GM12878 (cell line): ENCODE data around the gene ANKRD7. TPM values are rescaled to one million over a fixed set of nuclear protein-coding genes. Genes with fewer than 3 reads are reported as not detected.
A peak's percentile ranks its signal among the peaks of the same experiment; 100 is the strongest.

Experiments used
- ATAC-seq: fragments of 200-7000 bp; cut with Tn5 transposase; 3 replicates; pipeline ENCODE4 v1.9.1; 2020; ENCODE audit warnings: mild to moderate bottlenecking, moderate library complexity
- BruUV-seq: library from RNA; stranded (reverse); fragments of 400-500 nt; replicated peaks from 2 replicates; lab custom pipeline; 2021; lab: Mats Ljungman, UMichigan
- CTCF ChIA-PET: fragments of 300-600 bp; sonication (Branson Sonifier 250); formaldehyde crosslinking; extraction: SDS; loops from one replicate; lab custom pipeline; 2021; ENCODE audit warnings: inconsistent platforms; lab: Yijun Ruan, JAX
- POLR2A ChIA-PET: fragments of 350-600 bp; formaldehyde crosslinking; extraction: SDS; loops from one replicate; lab custom pipeline; 2021; ENCODE audit warnings: inconsistent platforms; lab: Charles Lee
- RAD21 ChIA-PET: fragments of 300-600 bp; sonication (Branson Sonifier 250); formaldehyde crosslinking; loops from one replicate; lab custom pipeline; 2023; ENCODE audit warnings: antibody characterized with exemption; ENCODE audit not compliant: unreplicated experiment; lab: Charles Lee
- SMC1A ChIA-PET: fragments of 300-600 bp; sonication (Branson Sonifier 250); formaldehyde crosslinking; loops from one replicate; lab custom pipeline; 2023; ENCODE audit not compliant: unreplicated experiment, uncharacterized antibody; lab: Charles Lee
- DNase-seq: peaks from one replicate; pipeline ENCODE4 v3.0.0-alpha.2; 2011; ENCODE audit warnings: low read depth, low spot score
- FAIRE-seq: peaks from 3 replicates; lab custom pipeline; 2011; peaks lifted over from hg19 to GRCh38; lab: Jason Lieb, UNC
- H2AFZ ChIP-seq: 2 replicates; pipeline ENCODE4 v1.6.0; 2011; ENCODE audit warnings: low read depth, low read length, control low read depth; ENCODE audit not compliant: control insufficient read depth
- H3K27ac ChIP-seq: 2 replicates; pipeline ENCODE4 v1.5.1; 2011; ENCODE audit warnings: control low read depth; ENCODE audit not compliant: control insufficient read depth, insufficient read depth
- H3K27me3 ChIP-seq, 2 experiments: replicated peaks in 1 of 2; 2 replicates each; pipeline versions ENCODE4 v1.6.0 to v1.6.1; 2011; ENCODE audit warnings: low read length in 1 of 2; ENCODE audit not compliant: control insufficient read depth in 2 of 2, insufficient read depth in 2 of 2
- H3K36me3 ChIP-seq, 2 experiments: 2 replicates each; pipeline ENCODE4 v1.5.1; 2011; ENCODE audit warnings: low read length in 1 of 2; ENCODE audit not compliant: control insufficient read depth in 2 of 2, insufficient read depth in 2 of 2
- H3K4me1 ChIP-seq: 2 replicates; pipeline ENCODE4 v1.6.1; 2011; ENCODE audit warnings: mild to moderate bottlenecking, low read length, moderate library complexity, mixed read lengths; ENCODE audit not compliant: control insufficient read depth, insufficient read depth
- H3K4me2 ChIP-seq: 2 replicates; pipeline ENCODE4 v1.6.0; 2011; ENCODE audit warnings: control low read depth; ENCODE audit not compliant: control insufficient read depth, insufficient read depth
- H3K4me3 ChIP-seq: fragments of 200-600 bp; sonication (generic); 2 replicates; pipeline ENCODE4 v1.5.1; 2016
- H3K79me2 ChIP-seq: 2 replicates; pipeline ENCODE4 v1.6.0; 2011; ENCODE audit warnings: low read length; ENCODE audit not compliant: control insufficient read depth, insufficient read depth
- H3K9ac ChIP-seq: 2 replicates; pipeline ENCODE4 v1.8.0; 2011; ENCODE audit warnings: low read length, control low read depth, mixed read lengths; ENCODE audit not compliant: control insufficient read depth, insufficient read depth
- H3K9me3 ChIP-seq: replicated peaks from 3 replicates; pipeline ENCODE4 v1.5.1; 2011; ENCODE audit warnings: mild to moderate bottlenecking, low read length; ENCODE audit not compliant: control insufficient read depth, insufficient read depth
- H4K20me1 ChIP-seq: 2 replicates; pipeline ENCODE4 v1.6.0; 2011; ENCODE audit not compliant: control insufficient read depth, insufficient read depth
- BHLHE40 ChIP-seq, 2 experiments: fragments of 450-650 bp in 1 of 2; IDR thresholded peaks; 2 replicates each; pipeline ENCODE4 v1.6.1; 2011 to 2017; ENCODE audit warnings: low read depth in 2 of 2, borderline replicate concordance in 1 of 2, improper control_type of control experiment in 1 of 2, low read length in 1 of 2, mild to moderate bottlenecking in 1 of 2
- CHD1 ChIP-seq: IDR thresholded peaks from 2 replicates; pipeline ENCODE4 v1.6.1; 2012; ENCODE audit warnings: low read depth, low read length, improper control_type of control experiment
- EGR1 ChIP-seq, 2 experiments: IDR thresholded peaks; 1 replicate in 1 of 2; 2 replicates in 1 of 2; pipeline ENCODE4 v1.6.1; 2011 to 2012; ENCODE audit warnings: low read depth in 2 of 2, low read length in 2 of 2, borderline replicate concordance in 1 of 2, mild to moderate bottlenecking in 1 of 2, moderate library complexity in 1 of 2
- EP300 ChIP-seq, 2 experiments: fragments of 150-350 bp in 1 of 2; IDR thresholded peaks; 2 replicates each; pipeline ENCODE4 v1.6.1; 2011 to 2012; ENCODE audit warnings: low read depth in 2 of 2, low read length in 2 of 2, borderline replicate concordance in 1 of 2, improper control_type of control experiment in 1 of 2, inconsistent platforms in 1 of 2; ENCODE audit not compliant: control insufficient read depth in 1 of 2
- HDAC6 ChIP-seq: fragments of 200-600 bp; sonication (generic); IDR thresholded peaks from one replicate; pipeline ENCODE4 v1.8.0; 2017; ENCODE audit warnings: antibody characterized with exemption; ENCODE audit not compliant: unreplicated experiment
- IKZF2 ChIP-seq, 2 experiments: fragments of 450-650 bp; IDR thresholded peaks; 2 replicates each; pipeline ENCODE4 v1.6.1; 2017; ENCODE audit warnings: mild to moderate bottlenecking in 2 of 2, moderate library complexity in 2 of 2
- JUND ChIP-seq: IDR thresholded peaks from 2 replicates; pipeline ENCODE4 v1.6.1; 2012; ENCODE audit warnings: low read depth, mild to moderate bottlenecking, low read length, improper control_type of control experiment, moderate library complexity
- KAT2A ChIP-seq: conservative IDR thresholded peaks from 2 replicates; pipeline ENCODE4 v1.6.1; 2011; ENCODE audit warnings: low read depth, low read length; ENCODE audit not compliant: control insufficient read depth
- MEF2B ChIP-seq: fragments of 450-650 bp; IDR thresholded peaks from 2 replicates; pipeline ENCODE4 v1.6.1; 2018; ENCODE audit warnings: mild to moderate bottlenecking, moderate library complexity; ENCODE audit not compliant: partially characterized antibody, poor library complexity, severe bottlenecking
- NFXL1 ChIP-seq: fragments of 450-650 bp; IDR thresholded peaks from 2 replicates; pipeline ENCODE4 v1.6.1; 2017; ENCODE audit warnings: antibody characterized with exemption, mild to moderate bottlenecking, borderline replicate concordance
- NR2F1 ChIP-seq: fragments of 450-650 bp; conservative IDR thresholded peaks from 2 replicates; pipeline ENCODE4 v1.6.1; 2017; ENCODE audit warnings: mild to moderate bottlenecking
- RUNX3 ChIP-seq: IDR thresholded peaks from 2 replicates; pipeline ENCODE4 v1.6.1; 2012; ENCODE audit warnings: low read length, inconsistent platforms
- SMARCA5 ChIP-seq: fragments of 450-650 bp; IDR thresholded peaks from 2 replicates; pipeline ENCODE4 v1.6.1; 2017; ENCODE audit warnings: mild to moderate bottlenecking
- SPI1 ChIP-seq: IDR thresholded peaks from 2 replicates; pipeline ENCODE4 v1.6.1; 2011; ENCODE audit warnings: low read depth, mild to moderate bottlenecking, low read length, moderate library complexity, borderline replicate concordance; ENCODE audit not compliant: insufficient read depth
- WGBS: methylation state at CpG from one replicate; pipeline ENCODE4 v1.1.6; 2016; ENCODE audit warnings: low lambda C conversion rate; ENCODE audit not compliant: insufficient replicate concordance, insufficient coverage; ENCODE audit errors: missing lambda C conversion rate; 5-methylcytosine and 5-hydroxymethylcytosine counted together
- in situ Hi-C: fragments of 300-500 bp; cut with MboI; formaldehyde crosslinking; loops from 9 replicates; pipeline ENCODE4 v1.14.3; 2018; ENCODE audit warnings: mixed read lengths
- intact Hi-C: fragments of 100-400 bp; cut with micrococcal nuclease; formaldehyde crosslinking; loops from one replicate; pipeline ENCODE4 v1.14.2; 2022; ENCODE audit not compliant: unreplicated experiment
- polyA plus RNA-seq, 11 experiments: library from polyadenylated mRNA; depleted of rRNA in 4 of 11; unstranded in 6 of 11; stranded (reverse) in 5 of 11; fragments of >200 nt; fragmentation: Nextera tagmentation in 4 of 11; fragmentation: Illumina TruSeq in 1 of 11; extraction: Ambion mirVana in 4 of 11; extraction: Trizol in 1 of 11; gene quantifications; 1 replicate in 1 of 11; 2 replicates in 10 of 11; pipeline versions ENCODE4 v1.2.1 to v1.2.3, GENCODE V29; 2011 to 2016; ENCODE audit warnings: inconsistent platforms in 2 of 11, missing spikeins in 2 of 11, low read depth in 1 of 11
- total RNA-seq, 4 experiments: library from RNA; depleted of rRNA in 3 of 4; stranded (reverse); fragments of >200 nt in 3 of 4; fragmentation: Illumina TruSeq in 1 of 4; extraction: Trizol in 1 of 4; gene quantifications; 2 replicates each; pipeline versions ENCODE4 v1.2.1 to v1.2.3, GENCODE V29; 2013 to 2021

Gene ANKRD7
- total and polyA plus RNA-seq, 10 of the 15 experiments (the other 5 are each of a cell fraction or from before 2014, with no cell fraction given), result 0.12 to 0.46 (median 0.31) TPM; not detected in 3

- FAIRE-seq, result no peak
- WGBS, result 36% methylated on average over 1 of the region's 1 CpG
- no peak overlapping the region for H3K4me3 ChIP-seq
Measured at GRCh38 chr7:118243695-118244094, 19.2 kb downstream of the ANKRD7 start.

GRCh38 chr7:118245267-118246040 lies 20.9 kb downstream of the ANKRD7 start:
- Histone ChIP-seq H2AFZ (no peak overlapping the region), H3K27me3 (no peaks in the 10 kb centered on the region), H3K9me3 (no peaks in the 10 kb centered on the region), H3K79me2 (no peaks in the 10 kb centered on the region), H3K9ac (no peak overlapping the region), H3K36me3 (no peaks in the 10 kb centered on the region), H3K4me1 (no peaks in the 10 kb centered on the region), H3K27ac (no peak overlapping the region), H4K20me1 (no peaks in the 10 kb centered on the region), H3K4me2 (no peak overlapping the region), H3K4me3 (no peak overlapping the region)
- FAIRE-seq, result no peak
- intact Hi-C loops, result no loop called here
- BruUV-seq, result no TSS peak
- ChIA-PET SMC1A (no interaction called here), RAD21 (no interaction called here), CTCF (no interaction called here), POLR2A (no interaction called here)
- 0% methylated on average over 2 of the region's 2 CpGs for WGBS
- DNase-seq, result no peak
- peak; percentile 90 for ATAC-seq
- in situ Hi-C loops, result no loop called here
- TF ChIP-seq HDAC6 (no peak), SMARCA5 (no peak), KAT2A (no peak), IKZF2 (IDR thresholded peaks at IDR 0.05) (0 out of 4 replicates have a peak, but pooled peaks of 1 of the 2 experiments have one; percentile 16), BHLHE40 (IDR thresholded peaks at IDR 0.05; ENCODE audit: borderline replicate concordance in 1 of 2, low read depth in 2 of 2, low read length in 1 of 2) (peak in 1 of 2 experiments; percentile 13; a peak in 1 of 4 replicates), NR2F1 (peak; percentile 65), JUND (0 out of 2 replicates have a peak, but pooled peaks have one; percentile 35), RUNX3 (peak; percentile 48), SPI1 (peak; percentile 72; the same call in 1 of the 2 replicates), CHD1 (no peak), EP300 (IDR thresholded peaks at IDR 0.05; ENCODE audit: borderline replicate concordance in 1 of 2, control insufficient read depth in 1 of 2, low read depth in 2 of 2, low read length in 2 of 2) (peak in 1 of 2 experiments; percentile 41; a peak in 1 of 4 replicates)

More at GRCh38 chr7:118243695-118244094, 19.2 kb downstream of the ANKRD7 start:
- intact Hi-C loops, result no loop called here
- in situ Hi-C loops, result no loop called here
- no peak overlapping the region for H2AFZ ChIP-seq
- no peaks in the 10 kb centered on the region for H3K4me1 ChIP-seq
- H4K20me1 ChIP-seq, result no peaks in the 10 kb centered on the region
- POLR2A ChIA-PET, result no interaction called here
- peak; percentile 55 for ATAC-seq
- TF ChIP-seq MEF2B (peak; percentile 25), NFXL1 (no peak), EGR1 (IDR thresholded peaks at IDR 0.05; ENCODE audit: borderline replicate concordance in 1 of 2, low read depth in 2 of 2, low read length in 2 of 2) (no peak)
- DNase-seq, result no peak
- CTCF ChIA-PET, result no interaction called here
- SMC1A ChIA-PET, result interaction anchor here (0.9 to 1.4 kb wide), 3 partner anchors 9 to 26 kb away, joined by 3 to 5 read pairs (median 3); no protein-coding TSS in a partner anchor
- H3K79me2 ChIP-seq, result no peaks in the 10 kb centered on the region
- BruUV-seq, result no TSS peak
- H3K36me3 ChIP-seq, result no peaks in the 10 kb centered on the region
- H3K4me2 ChIP-seq, result no peak overlapping the region
- RAD21 ChIA-PET, result no interaction called here
- no peaks in the 10 kb centered on the region for H3K27me3 ChIP-seq
- H3K27ac ChIP-seq, result no peak overlapping the region
- no peak overlapping the region for H3K9ac ChIP-seq
- H3K9me3 ChIP-seq, result no peaks in the 10 kb centered on the region
